Colon (tissue), 2 donors: ENCODE data around the gene ALDH1L1.
"Not testable (repeated sequence)": the region's sequence is repeated elsewhere in the genome, so short reads cannot be mapped to it uniquely, and the experiment has no call there.

ENCODE experiments used
- FAIRE-seq: peaks from 2 replicates; lab custom pipeline; 2012; peaks lifted over from hg19 to GRCh38; lab: Jason Lieb, UNC
- donor health status: control.
- donor health status: control.

The ALDH1L1 gene

DNA sequence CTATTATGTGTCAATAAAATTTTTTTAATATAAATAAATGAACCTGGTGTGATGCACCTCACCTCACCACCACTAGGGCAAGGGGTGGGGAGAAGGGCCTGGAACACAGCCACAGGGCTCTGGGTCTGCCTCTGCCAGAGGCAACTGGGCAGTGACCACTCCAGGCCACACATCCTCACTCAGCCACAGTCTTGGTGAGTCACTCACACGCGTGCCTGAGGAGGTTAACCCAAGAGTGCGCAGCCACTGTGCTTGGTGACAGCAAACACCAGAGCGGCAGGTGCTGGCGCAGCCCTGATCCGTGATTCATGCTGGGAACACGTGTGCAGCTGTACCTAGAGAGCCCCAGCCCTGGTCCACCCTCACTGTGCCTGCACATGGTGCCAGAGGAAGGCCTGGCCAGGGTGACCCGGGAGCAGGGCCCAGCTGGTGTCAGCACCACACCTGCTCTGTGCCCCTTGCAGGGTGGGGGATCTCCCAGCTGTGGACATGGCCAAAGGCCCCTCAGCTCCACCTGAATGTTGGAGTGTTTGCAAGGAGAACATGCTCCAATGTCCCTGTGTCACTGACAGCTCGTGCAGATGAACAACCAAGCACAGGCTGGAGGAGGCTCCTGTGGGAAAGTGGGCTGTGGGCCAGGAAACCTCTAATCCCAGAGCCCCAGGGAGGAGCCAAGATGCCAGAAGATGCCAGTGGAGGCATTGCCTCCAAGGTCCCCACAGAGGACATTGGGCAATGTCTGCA is 98.6 kb downstream of the ALDH1L1 start:
- FAIRE-seq = no peak

DNA sequence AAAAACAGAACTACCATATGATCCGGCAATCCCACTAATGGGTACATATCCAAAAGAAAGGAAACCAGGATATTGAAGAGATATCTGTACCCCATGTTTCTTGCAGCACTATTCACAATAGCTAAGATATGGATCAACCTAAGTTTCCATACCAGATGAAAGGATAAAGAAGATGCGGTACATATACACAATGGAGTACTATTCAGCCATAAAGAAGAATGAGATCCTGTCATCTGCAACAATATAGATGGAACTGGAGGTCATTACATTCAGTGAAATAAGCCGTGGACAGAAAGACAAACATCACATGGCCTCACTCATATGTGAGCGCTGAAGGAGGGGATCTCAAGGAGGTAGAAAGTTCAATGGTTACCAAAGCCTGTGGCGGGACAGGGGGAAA is 99.4 kb downstream of the ALDH1L1 start:
- no peak for FAIRE-seq

DNA sequence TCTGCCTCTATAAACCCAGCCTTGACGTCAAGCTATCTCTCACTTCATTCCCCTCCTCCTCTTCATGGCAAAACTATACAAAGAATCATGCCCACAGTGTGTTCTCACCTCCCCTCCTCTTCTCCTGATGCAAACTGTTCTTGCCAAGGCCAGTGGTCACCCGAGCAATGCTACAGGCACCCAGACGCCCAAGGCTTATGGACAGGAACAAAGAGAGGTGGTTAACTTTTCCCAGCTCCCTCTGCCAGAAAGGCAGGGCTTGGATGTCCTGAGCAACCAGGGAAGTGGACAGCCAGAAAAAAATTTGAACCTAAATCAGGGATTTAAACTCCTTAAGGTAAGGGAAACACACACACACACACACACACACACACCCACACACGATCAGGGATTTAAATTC is 101.5 kb downstream of the ALDH1L1 start:
- FAIRE-seq = no peak

GRCh38 chr3:126077754-126078153 is 102.6 kb downstream of the ALDH1L1 start:
- no peak for FAIRE-seq

DNA sequence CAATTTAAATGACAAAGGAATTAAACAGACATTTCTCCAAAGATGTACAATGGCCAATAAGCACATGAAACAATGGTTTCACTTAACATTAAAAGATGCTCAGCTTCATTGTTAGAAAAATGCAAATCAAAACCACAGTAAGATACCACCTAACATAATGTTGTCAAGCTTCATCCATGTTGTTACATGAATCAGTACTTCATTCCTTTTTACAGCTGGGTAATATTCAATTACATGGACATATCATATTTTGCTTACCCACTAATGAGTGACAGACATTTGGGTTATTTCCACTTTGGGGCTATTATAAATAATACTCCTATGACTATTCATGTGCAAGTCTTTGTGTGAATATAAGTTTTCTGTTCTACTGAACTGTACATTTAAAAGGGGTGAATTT is 104.2 kb downstream of the ALDH1L1 start:
- FAIRE-seq = no peak

DNA sequence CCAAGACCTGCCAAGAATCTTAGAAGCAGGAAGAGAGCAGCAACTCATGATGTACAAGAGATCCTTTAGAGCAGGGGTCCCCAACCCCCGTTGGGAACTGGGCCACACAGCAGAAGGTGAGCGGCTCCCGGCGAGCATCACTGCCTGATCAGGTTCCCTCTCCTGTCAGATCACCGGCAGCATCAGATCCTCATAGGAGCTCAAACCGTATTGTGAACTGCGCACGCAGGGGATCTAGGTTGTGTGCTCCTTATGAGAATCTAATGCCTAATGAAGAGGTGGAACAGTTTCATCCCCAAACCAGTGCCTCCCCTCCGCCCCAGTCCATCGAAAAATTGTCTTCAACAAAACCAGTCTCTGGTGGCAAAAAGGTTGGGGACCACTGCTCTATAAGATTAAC is 110.2 kb downstream of the ALDH1L1 start:
- no peak for FAIRE-seq

GRCh38 chr3:126067959-126068358 is 112.4 kb downstream of the ALDH1L1 start:
- no peak for FAIRE-seq

GRCh38 chr3:126066676-126067075 is 113.7 kb downstream of the ALDH1L1 start:
- FAIRE-seq = not testable (repeated sequence)

DNA sequence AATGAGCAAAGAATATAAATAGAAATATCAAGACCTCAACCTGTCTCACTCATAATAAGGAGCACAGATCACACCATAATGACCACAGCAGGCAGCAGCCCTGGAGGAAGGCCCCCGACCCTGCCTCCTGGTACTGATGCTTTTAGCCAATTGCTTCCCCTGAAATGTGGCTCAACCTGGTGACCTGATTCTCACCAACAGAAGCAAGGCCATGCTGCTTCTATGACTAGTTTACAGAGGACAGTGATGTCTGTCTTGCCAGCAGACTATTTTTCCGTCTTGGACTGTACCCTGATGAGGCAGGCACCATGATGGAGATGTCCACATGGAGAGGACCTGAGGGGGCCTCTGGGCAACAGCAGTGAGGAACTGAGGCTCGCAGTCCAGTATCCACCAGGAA is 114.5 kb downstream of the ALDH1L1 start:
- FAIRE-seq = no peak

- FAIRE-seq = no peak
These were observed 115.6 kb downstream of the ALDH1L1 start for GRCh38 chr3:126064627-126065258.

GRCh38 chr3:126063358-126063965 is 116.9 kb downstream of the ALDH1L1 start:
- no peak for FAIRE-seq

GRCh38 chr3:126061301-126062032 is 118.9 kb downstream of the ALDH1L1 start:
- no peak for FAIRE-seq

GRCh38 chr3:126060613-126061145 is 119.7 kb downstream of the ALDH1L1 start:
- FAIRE-seq = no peak

- no peak for FAIRE-seq
These were observed 121.7 kb downstream of the ALDH1L1 start for GRCh38 chr3:126058666-126059065.

- no peak for FAIRE-seq
These were observed 122.5 kb downstream of the ALDH1L1 start for GRCh38 chr3:126057936-126058335.

GRCh38 chr3:126057501-126057819 is 122.9 kb downstream of the ALDH1L1 start:
- no peak for FAIRE-seq

GRCh38 chr3:126056681-126057500 is 123.5 kb downstream of the ALDH1L1 start:
- no peak for FAIRE-seq

GRCh38 chr3:126056088-126056487 is 124.3 kb downstream of the ALDH1L1 start:
- FAIRE-seq = no peak

- FAIRE-seq = no peak
These were observed 125.5 kb downstream of the ALDH1L1 start for GRCh38 chr3:126054870-126055269.

DNA sequence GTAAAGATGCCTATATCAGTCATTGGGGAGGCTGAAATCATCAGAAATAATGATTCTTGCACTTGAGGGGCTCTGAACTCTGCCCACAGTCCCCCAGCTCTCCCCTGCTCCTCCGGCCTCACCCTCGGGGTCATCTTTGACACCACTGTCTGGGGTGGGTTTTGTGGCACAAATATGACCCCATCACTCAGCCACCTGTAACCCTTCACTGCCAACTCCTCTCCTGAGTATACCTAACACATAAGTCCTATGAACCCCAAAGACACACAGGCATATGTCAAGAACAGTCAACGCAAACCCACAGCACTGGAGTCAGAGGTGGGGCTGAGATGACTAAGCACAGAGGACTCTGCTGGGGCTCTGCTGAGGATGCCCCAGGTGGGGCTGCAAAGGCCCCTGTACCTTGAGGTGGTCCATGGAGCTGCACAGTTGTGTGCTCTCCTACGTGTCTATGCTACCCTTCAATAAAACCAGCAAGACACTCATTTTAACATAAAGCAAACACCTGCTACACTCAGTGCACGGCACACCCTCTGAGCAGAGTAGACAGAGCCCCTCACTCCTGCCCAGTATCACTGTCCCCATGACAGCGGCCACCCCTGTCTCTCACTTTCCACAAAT is 126.3 kb downstream of the ALDH1L1 start:
- no peak for FAIRE-seq
